ENCODE data around the gene BCR. TPM values are rescaled to one million over a fixed set of nuclear protein-coding genes. Genes with fewer than 3 reads are reported as not detected.
"Not testable (repeated sequence)": the region's sequence is repeated elsewhere in the genome, so short reads cannot be mapped to it uniquely, and the experiment has no call there.

The BCR gene
- total and polyA plus RNA-seq, 10 donors = 15.2 to 64.8 (median 50.7) TPM

GRCh38 chr22:23365961-23366360 lies 185.7 kb downstream of the BCR start:
- Histone ChIP-seq H3K36me3 (no peaks in the 10 kb centered on the region), H3K27ac (no peak overlapping the region), H3K27me3 (replicated peaks in 1 of 7) (peaks cover 0 to 68% (median 5%) of the 10 kb centered on the region in 7 donors), H3K4me1 (no peaks in the 10 kb centered on the region), H3K4me3 (no peak overlapping the region), H3K9me3 (no peaks in the 10 kb centered on the region)
- TF ChIP-seq POLR2A (IDR thresholded peaks at IDR 0.05) (no peak), POLR2AphosphoS5 (IDR thresholded peaks at IDR 0.05) (no peak), CTCF (IDR thresholded peaks at IDR 0.05 in 8 of 11, conservative IDR thresholded peaks at IDR 0.05 in 3 of 11) (no peak)
- 66 to 94% (median 80%) methylated on average over 4 of the region's 4 CpGs for WGBS, 5 donors
- no peak for DNase-seq
- intact Hi-C loops (cut with DNase I; ENCODE audit: low total_unique reads) = no loop called here

- peaks cover 0 to 66% (median 5%) of the 10 kb centered on the region in 7 donors for H3K27me3 ChIP-seq (replicated peaks in 1 of 7)
- H3K4me1 ChIP-seq; H3K4me3 ChIP-seq; intact Hi-C loops (cut with DNase I; ENCODE audit: low total_unique reads); H3K27ac ChIP-seq; DNase-seq; H3K9me3 ChIP-seq; H3K36me3 ChIP-seq: not testable (repeated sequence)
- WGBS, 5 donors = 50 to 70% (median 58%) methylated on average over 3 of the region's 3 CpGs
These were observed 186.9 kb downstream of the BCR start for GRCh38 chr22:23367196-23367595.

Small RNAs within 50 kb of the gene (small RNA-seq; reads per million reads assigned to genes)
- 0 reads per million in 4 donors for gene BCRP8
- 0 reads per million in 4 donors for gene RF00017
- gene RF00066 = 0 reads per million in 4 donors
- 0 reads per million in 4 donors for gene RN7SL263P

Other genes with a start within 250 kb of the BCR start
- gene GNAZ, start 110.0 kb upstream of the BCR start, total RNA-seq = 10 to 100 TPM in 2 of 7 donors, 1 to 10 TPM in 5; 4.4 to 11.8 (median 7.6) TPM
- gene GNAZ, start 110.0 kb upstream of the BCR start, polyA plus RNA-seq = 1 to 10 TPM; 2.3 to 5.7 (median 2.8) TPM
- under 1 TPM in 2 of 7 donors, not detected in 5; 0.52 to 0.77 TPM for gene RSPH14, start 38.5 kb upstream of the BCR start, total RNA-seq
- gene RSPH14, start 38.5 kb upstream of the BCR start, polyA plus RNA-seq = under 1 TPM in 2 of 3 donors, not detected in 1; 0.11 to 0.38 TPM
- gene RAB36, start 35.0 kb upstream of the BCR start, total RNA-seq = 1 to 10 TPM; 1.6 to 3.7 (median 2.7) TPM
- gene RAB36, start 35.0 kb upstream of the BCR start, polyA plus RNA-seq = 1 to 10 TPM; 1.0 to 1.3 (median 1.2) TPM